KG1 (cell line): Measurements from ENCODE around the gene AFAP1.

Source experiments
- DNase-seq: peaks from one replicate; lab custom pipeline; 2025; lab: John Stamatoyannopoulos, UW

Gene AFAP1

DNA sequence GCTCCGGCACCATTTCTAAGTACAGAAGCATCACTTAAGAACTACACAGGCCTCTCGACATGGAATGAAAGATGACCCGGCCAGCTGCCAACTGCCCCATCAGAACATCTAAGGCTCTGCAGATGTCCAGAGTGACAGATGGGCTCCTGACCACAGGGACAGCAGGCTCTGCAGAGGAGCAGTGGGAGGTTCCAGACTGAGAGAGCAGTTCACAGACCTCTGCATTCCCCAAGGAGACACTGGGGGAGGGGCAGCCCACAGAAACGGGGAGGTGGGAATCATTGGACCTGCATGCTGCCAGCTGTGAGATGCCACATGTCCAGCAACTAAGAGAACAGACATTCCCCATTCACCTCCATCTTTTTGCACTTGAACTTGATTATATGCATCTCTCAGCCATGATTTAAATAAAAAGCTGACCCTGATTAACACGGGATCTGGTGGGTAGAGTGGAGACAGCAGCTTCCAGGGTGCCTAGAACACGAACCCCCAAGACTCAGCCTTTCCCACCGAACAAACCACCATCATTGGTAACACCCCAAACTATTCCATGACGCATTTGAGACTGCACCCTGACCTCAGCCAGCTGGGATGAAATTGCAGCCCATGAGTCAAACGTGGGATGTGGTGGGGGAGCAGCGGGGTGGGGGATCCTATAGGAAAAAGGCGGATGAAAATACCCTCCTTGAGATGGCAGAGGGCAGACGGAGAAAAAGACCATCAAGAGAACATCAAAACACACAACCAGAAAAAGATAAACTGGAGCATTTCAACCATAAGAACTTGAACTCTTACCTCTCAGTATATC is 47.2 kb downstream of the AFAP1 start:
- DNase-seq: no peak

DNA sequence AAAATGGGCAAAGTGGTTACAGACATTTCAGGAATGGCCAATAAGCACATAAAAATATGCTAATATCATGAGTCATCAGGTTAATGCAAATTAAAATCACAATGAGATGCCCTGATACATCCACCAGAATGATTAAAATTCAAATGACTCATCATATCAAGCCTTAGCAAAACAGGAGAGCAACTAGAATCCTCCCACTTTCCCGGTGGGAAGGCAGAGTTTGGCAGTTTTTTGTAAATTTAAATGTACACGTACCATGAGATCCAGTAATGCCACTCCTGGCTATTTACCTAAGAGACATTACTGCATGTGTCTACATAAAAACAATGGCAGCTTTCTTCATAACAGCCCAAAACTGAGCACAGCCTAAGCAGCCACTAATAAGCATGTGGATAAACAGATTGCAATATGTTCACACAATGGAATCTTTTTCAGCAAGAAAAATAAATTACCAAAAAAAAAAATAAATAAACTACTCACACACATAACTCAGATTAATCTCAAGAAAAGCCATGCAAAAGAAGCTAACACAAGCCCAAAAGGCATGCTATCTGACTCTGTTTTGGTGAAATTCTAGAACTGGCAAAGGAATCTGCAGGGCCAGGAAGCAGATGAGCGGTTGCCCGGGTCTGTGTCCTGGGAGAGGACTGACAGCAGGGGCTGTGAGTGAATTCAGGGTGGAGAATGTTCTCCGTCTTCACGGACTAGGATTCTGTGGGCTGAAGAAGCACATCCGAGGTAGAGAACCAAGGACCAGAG is 48.8 kb downstream of the AFAP1 start:
- no peak for DNase-seq

DNA sequence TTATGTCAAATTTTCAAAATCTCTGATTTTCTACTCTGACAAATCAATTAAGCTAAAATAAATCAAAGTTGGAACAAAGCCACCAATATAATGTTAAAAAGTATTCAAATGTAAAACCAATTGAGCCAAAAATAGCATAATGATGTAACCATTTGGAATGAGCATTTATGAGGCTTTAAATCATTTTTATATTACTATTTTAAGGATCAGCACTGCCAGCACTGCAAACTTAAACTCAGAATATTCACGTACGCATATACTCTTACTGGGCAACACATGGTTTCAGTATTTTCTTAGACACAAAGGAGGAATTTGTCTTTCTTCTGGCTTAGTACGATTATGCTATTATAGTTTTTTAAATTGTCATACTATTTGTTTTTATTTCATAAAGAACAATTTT is 52.2 kb downstream of the AFAP1 start:
- DNase-seq: no peak

DNA sequence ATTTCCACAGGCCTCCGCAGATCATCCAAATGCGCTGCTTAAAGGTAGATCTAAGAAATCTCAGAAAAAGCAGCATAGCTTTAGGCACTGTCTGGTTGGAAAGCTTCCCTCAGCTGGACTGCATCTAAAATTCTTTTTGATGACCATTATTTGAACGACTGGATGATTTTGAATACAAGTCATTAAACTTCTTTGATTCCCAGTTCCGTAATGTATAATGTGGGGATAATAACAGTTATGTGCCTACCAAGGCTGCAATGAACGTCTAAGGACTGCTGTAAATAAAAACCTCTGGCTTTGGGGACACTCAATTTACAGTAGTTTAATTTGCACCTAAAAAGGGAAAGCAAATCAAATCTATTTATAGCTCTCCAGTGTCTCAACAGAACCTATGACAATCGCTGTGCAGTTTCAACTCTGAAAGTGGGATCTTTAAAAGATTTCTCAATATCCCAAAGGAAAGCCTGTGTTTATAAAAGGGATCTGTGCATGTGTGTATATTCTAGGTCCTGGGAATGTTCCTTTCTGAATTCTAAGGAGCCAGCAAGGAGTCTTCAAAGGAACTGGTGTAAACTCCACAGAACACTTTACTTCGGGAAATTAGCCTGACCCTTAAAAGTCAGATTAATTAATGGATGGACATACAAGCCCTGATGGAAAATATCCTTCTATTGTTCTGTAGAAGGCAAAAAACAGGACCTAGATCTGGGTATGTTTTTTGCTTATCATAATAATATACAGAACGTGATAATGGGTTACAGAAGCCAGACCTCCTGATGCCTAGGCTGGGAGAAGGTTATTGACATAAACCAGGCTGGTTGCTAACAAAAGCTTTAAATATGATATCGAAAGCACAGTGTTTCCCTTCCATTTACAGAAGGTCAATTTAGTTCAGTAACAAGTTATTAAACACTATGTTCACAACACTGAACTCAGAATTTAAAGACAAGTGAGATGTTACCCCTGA is 53.4 kb downstream of the AFAP1 start:
- DNase-seq: no peak

DNA sequence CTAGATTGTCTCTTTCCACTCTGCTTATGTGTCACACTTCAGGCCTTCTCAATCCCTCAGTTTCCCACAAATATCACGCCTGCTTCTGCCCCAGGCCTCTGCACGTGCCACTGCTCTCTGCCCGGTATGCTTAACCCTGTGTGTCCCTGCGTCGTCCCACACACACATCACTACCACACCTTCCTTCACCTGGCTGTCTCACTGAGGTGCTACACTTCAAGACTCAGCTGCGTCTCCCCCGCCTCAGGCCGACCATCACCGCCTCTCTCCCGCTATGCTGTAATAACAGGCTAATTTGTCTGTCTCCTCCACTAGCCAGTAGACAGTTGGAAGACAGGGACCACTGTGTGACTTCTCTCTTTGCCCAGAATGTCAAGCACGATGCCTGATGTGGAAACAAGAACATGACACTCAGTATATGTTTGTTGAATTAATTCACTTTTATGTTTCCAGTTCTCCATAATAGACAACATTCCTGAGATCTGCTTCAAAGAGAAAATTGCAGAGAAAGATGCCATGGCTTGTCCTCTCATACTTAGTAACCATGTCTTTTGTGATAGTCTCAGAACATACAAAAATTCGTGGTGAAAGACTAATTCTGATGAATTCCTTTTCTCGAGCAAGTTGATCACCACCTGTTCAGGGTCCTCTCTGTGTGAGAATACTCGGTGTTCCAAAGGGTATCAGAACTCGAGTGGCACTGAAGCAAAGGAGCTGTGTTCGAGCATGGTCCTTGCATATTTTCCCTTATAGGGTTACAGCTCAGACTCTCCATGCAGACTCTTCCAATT is 54.2 kb downstream of the AFAP1 start:
- DNase-seq: no peak

DNA sequence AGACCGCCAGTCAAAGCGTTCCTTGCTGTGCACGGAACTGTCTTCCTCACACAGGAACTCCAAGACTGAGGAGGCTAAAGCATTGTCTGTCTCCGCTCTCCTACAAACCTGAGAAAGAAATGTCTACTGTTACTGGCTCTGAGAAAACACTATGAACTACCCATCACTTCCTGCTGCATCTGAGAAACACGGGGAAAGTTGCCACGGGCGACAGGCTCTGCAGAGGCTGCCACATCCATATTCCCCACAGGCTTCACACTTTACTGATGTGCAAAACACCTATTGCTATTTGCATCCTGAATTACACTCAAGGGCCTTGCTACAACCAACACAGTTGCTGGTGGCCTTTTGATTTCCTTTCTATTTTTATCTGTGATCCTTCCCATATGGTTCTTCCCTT is 59.0 kb downstream of the AFAP1 start:
- DNase-seq: no peak

DNA sequence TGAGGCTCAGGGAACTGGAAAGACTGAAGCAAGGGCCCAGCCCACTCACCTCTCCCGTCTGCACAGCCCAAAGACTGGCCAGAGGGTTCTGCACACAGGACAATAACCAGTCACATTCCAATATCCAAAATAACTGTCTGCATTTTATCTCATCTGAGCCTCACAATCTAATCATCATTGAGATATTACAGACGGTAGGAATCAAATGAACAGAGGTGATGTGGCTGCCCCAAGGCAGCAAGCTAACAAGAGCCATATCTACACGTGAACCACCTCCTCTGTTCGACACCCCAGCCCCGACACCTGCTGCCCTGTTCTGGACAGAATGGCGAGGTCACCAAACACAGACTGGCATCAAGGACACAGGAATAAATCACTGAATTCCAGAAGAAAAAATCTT is 60.5 kb downstream of the AFAP1 start:
- no peak for DNase-seq

DNA sequence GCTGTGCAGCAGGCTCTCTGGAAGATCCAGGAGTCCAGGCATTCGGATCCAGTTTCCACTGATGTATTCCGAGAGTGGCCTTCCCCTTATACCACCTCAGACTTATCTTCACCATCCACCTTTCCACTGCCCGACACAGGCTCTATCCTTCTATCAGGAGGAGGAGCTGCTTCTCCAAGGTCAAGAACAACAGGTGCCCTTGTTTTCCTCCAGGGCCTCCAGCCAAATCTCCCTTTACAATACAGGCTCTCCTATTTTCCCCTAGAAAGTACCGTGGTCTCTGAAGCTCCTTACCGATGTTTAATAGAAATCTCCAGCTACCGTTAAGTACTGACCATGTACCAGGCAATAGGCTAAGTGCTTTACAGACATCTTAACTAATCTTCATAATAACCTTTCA is 61.3 kb downstream of the AFAP1 start:
- DNase-seq: no peak

DNA sequence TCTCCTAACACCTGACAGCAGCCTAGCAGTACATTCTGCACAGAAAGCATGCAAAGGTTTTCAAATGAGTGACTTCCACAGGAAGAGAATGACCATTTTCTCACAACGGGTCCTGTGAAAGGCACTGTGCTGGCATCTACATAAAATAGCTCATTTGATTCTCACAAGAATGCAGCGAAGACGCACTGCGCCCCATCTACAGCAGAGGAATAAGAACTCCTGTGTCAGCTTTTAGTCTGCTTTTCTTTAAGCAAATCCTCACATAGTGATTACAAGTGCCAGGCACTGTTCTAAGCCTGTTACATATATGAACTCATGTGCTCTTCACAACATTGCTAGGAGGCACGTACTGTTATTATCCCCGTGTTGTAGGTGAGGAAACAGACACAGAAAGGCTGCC is 62.5 kb downstream of the AFAP1 start:
- no peak for DNase-seq

DNA sequence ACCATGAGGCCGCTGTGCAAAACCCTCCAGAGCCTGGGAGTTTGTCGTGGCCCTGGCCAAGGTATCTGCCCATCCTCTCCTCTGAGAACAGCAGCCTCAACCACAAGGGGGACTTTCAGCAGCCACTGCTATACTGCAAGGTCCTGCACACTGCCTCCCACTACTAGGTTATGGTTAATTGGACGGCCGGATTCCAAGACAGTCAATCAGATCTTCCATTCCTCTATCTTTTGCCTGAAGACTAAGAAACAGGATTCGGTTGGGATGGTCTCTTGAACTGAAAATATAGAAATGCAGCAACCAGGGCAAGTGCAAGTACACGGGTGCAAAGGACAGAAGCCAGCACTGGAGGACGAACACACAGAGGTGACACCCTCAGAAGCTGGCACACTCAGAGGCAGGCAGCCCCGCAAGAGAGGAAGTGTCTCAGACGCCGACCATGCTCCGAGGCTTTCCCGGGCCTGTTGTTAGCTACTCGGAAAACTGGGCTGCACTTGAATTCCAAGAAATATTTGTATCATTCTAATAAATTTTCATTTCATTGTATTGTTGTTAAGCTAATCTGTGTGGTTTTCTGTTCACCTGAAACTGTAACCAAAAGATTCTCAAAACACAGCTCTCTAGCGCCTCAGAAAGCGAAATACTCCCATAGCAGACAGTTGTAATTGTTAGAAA is 63.3 kb downstream of the AFAP1 start:
- no peak for DNase-seq

DNA sequence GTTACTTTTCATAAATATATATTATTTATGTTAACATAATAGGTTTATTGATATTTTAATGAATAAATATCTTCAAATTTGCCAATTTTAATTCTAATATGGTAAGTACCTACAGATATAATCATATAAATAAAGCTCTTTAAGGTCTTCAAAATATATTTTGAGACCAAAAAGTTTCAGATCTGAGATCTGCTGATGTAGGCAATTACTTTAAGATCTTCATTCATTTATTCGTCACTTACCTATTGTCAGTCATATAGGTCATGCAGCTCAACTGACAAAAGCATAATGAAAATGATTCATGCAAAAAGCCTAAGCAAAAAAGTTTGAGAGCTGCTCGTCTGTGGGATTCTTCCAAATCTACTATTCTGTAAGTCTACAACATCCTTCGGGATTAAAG is 64.8 kb downstream of the AFAP1 start:
- DNase-seq: no peak

DNA sequence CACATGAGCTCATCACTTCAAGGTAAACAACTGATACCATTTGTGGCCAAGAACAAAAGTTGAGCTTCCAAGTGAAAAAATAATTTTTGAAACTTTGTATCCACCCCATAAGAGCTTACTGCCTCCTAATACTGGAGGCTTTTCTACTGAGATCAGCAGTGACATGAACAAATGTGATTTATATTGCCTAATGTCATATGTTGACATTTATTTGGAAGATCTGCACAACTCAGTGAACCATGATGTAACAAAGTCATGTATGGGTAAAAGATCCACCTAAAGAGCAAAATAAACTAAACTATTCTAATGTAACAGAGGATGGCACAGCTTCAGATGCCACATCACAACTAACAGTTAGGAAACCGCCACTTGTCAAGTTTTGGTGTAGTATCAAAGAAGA is 65.8 kb downstream of the AFAP1 start:
- DNase-seq: no peak

DNA sequence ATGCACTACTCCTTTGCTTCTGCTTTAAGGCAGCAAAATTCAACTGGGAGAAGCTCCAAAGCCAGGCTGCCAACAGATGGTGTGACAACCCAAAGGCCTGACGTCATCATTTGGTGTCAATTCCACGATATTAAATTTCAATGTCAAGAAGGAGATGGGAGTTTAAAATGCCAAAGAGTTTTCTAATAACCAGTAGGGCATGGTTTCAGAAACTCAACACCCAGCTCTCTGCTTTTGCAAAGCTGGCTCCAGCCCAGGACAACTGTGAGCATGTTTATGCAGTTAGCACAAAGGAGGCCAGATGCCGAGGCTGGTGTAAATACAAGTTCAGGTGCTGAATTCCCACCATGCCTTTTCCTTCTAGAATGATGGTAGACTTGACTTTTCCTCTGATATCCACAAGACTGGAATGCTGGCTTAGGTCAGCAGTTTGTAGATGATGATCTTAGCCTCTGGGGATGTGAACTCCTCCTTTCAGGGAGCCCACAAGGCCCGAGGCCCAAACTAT is 67.3 kb downstream of the AFAP1 start:
- DNase-seq: no peak

DNA sequence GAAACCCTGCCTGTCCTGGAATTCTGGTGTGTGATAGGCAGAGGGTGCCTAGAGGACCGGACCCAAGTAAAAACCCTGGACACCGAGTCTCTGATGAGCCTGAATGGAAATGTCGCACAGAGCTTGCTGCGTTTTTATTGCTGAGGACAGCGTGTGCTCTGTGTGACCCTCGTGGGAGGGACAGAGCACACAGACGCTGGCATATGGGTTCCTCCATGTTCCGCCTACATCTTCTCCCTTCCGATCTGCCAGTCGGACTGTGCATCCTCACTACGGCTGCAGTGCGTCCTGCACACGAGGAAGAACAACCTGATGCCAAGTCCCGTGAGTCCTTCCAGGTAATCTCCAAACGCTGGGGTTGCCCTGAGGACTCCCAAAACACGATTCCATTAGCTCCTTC is 68.3 kb downstream of the AFAP1 start:
- no peak for DNase-seq

DNA sequence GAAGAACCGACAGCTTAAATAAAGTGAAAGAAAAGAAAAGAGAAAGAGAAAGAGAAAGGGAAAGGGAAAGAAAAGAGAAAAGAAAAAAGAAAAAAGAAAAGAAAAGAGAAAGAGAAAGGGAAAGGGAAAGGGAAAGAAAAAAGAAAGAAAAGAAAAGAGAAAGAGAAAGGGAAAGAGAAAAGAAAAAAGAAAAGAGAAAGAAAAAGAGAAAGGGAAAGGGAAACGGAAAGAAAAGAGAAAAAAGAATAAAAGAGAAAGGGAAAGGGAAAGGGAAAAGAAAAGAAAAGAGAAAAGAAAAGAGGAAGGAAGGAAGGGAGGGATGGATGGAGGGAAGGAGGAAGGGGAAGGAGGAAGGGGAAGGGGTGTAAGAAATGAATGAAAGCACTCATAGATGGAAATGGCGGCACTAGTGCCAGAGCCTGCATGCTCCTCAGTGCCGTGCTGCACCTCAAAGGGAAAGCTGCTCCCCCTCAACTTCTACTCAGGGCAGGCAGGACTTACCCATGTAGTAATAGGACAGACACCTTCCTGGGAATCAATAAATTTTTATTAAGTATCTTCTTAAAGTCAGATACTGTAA is 70.7 kb downstream of the AFAP1 start:
- DNase-seq: no peak

DNA sequence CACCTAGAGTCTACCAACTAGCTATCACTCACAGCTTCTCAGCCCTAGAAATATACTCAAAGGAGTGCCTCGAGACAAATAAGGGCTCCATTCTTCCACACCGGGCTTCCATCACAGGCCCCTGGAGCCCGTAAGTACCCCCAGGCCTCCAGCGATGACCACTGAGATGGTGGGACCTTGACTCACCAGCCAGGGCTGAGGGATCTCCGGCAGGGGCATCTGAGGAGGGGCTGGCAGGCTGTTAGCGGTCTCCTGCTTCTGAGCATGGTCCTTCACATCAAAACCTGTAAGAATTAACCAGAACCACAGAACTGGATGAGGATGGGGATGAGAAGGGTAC is 71.3 kb downstream of the AFAP1 start:
- DNase-seq: no peak

DNA sequence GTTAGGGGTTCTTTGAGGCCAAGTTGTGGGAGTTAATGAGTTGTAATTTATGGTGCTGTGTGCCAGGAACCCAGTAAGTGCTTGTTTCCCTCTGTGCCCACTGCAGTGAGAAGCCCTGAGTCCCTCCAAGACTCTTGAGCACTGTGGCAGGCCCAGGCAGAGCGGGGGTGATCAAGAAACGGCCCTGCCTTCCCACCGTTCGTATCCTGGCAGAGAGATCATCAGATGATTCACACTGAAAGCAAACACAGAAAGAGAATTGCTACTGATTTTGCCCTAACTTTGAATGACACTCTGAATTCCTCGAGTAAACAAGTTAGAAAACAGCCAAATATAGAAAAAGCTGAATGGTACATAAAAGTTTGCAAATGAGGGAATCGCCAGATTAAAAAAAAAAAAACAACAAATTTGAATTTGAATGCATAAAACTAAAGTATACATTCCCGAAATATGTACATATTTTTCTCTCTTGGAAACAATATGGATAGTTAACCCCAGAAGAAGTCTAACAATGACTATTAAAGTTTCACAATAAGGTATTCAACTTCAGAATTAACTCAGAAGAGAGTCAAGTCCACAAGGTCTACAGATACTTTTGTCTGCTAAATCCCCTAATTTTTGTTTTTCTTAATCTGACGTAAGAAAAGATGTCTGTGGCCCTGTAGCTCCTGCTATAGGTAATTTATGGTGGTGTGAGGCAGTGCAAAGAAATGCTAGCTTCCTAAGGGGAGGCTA is 71.8 kb downstream of the AFAP1 start:
- DNase-seq: no peak

DNA sequence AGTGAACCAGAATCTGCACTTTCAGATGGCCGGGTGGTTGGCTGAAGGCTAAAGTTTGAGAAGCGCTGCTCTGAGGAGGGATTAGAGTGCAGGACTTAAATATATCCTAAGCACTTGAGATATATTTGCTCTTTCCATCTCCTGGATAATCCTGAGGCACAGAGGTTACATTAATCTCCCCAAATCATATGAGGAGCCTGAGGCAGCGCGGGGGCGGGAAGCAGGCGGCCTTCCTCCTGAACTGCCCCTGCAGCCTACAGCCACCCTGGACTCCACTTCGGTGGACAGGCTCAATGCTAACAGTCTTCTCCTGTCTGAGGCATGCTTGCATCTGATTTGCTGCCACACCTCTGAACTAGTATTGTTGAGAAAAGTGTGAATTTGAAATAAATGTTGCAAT is 72.5 kb downstream of the AFAP1 start:
- DNase-seq: no peak

DNA sequence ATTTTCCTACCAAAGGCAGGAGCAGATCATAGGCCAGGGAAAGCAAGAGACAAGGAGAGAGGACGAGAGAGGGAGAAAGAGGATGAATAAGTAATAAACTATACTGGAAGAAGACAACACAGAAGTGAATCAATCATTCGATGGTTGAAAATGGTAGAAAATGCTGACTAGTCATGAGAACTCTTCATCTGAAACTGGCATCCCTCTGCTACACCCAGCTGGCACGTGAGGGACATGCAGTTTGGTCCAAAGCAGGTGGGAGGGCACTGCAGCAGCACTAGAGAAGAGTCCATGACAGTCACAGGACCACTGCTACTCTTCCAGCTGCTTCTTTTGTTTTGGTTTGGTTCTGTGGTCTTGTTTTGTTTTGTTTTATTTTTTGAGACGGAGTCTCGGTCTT is 74.1 kb downstream of the AFAP1 start:
- DNase-seq: no peak

DNA sequence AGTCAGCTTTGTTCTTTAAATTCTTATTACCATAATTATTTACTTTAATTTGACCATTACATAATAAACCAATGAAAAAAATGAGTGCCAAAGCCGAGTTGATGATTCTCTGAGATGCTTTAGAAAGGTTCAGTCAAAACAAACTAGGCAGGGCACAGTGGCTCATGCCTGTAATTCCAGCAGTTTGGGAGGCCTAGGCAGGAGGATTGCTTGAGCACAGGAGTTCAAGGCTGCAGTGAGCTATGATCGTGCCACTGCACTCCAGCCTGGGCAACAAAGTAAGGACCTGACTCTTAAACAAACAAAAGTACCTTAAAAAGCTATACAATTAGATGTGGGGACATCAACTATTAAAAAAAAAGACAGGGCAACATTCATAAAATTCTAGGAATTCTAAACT is 75.0 kb downstream of the AFAP1 start:
- DNase-seq: no peak
